ENCODE measurements around the gene ZNF552. TPM values are rescaled to one million over a fixed set of nuclear protein-coding genes. Genes with fewer than 3 reads are reported as not detected.

Gene ZNF552
- total and polyA plus RNA-seq, 2 of the 13 experiments (the other 11 are each of a cell fraction or from before 2014, with no cell fraction given) = 8.1 to 16.6 TPM

DNA sequence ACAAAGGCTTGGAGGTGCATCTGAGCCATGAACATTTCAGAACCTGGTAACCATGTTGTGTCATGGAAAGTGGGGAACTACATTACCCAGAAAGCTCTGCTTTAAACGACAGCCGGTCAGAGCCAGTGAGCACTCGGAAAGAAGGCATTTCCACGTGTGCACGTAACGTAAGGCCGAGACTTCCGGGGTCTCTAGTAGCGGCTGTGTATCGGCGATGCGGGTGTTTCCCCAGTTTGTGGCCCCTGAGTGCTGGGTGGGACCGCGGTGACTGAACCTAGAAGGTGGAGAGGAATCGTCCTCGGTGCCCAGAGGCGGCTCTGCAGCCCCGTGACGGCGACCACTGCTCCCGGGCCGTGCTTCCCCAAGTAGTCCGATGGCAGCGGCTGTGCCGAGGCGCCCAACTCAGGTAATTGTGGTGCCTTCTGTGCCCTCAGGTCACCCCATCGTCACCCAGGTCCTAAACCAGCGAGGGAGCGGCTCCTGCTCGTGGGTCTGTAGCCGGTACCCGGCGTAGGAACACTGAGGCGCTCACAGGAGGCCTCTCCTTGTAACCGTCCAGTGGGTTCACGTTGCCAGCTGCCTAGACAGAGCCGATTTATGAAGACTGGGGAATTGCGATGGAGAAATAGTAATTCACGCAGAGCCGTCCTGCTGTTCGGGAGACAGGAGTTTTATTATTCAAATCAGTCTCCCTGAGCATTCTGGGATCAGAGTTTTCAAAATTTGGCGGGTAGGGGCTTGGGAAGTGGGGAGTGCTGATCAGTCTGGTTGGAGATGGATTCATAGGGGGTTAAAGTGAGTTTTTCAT is 35.2 kb upstream of the ZNF552 start, which contains the start of gene ZNF587 (continued):
- TF ChIP-seq ELF4 (CRISPR knock-in tag; IDR thresholded peaks at IDR 0.05; ENCODE audit: borderline replicate concordance) (peak; percentile 47; the same call in 1 of the 2 replicates), POLR2A (IDR thresholded peaks at IDR 0.05; ENCODE audit: insufficient read depth in 1 of 2, low read depth in 2 of 2, low read length in 2 of 2) (peak; percentile 66 to 73), FOXK1 (CRISPR knock-in tag; IDR thresholded peaks at IDR 0.05; ENCODE audit: borderline replicate concordance, low read depth) (peak; percentile 38; the same call in 1 of the 2 replicates), KMT2B (CRISPR knock-in tag; IDR thresholded peaks at IDR 0.05) (peak; percentile 73; the same call in 1 of the 2 replicates), IRF2 (CRISPR knock-in tag; IDR thresholded peaks at IDR 0.05) (peak; percentile 60; the same call in 1 of the 2 replicates), ZNF788 (CRISPR knock-in tag; IDR thresholded peaks at IDR 0.05; ENCODE audit: borderline replicate concordance) (peak; percentile 60; the same call in 1 of the 2 replicates), FOXA3 (CRISPR knock-in tag; IDR thresholded peaks at IDR 0.05) (0 out of 2 replicates have a peak, but pooled peaks have one; percentile 10), POLR2AphosphoS5 (IDR thresholded peaks at IDR 0.05; ENCODE audit: low read depth, low read length) (peak; percentile 52; the same call in 1 of the 2 replicates), POLR2AphosphoS2 (IDR thresholded peaks at IDR 0.05; ENCODE audit: low read depth, low read length) (0 out of 2 replicates have a peak, but pooled peaks have one; percentile 46), YEATS2 (CRISPR knock-in tag; IDR thresholded peaks at IDR 0.05; ENCODE audit: borderline replicate concordance) (peak; percentile 70), ZFP90 (CRISPR knock-in tag; IDR thresholded peaks at IDR 0.05; ENCODE audit: borderline replicate concordance) (peak; percentile 50; the same call in 1 of the 2 replicates), HDAC1 (CRISPR knock-in tag; IDR thresholded peaks at IDR 0.05) (peak; percentile 40; the same call in 1 of the 2 replicates)
- TF ChIP-seq, protein P1, sequence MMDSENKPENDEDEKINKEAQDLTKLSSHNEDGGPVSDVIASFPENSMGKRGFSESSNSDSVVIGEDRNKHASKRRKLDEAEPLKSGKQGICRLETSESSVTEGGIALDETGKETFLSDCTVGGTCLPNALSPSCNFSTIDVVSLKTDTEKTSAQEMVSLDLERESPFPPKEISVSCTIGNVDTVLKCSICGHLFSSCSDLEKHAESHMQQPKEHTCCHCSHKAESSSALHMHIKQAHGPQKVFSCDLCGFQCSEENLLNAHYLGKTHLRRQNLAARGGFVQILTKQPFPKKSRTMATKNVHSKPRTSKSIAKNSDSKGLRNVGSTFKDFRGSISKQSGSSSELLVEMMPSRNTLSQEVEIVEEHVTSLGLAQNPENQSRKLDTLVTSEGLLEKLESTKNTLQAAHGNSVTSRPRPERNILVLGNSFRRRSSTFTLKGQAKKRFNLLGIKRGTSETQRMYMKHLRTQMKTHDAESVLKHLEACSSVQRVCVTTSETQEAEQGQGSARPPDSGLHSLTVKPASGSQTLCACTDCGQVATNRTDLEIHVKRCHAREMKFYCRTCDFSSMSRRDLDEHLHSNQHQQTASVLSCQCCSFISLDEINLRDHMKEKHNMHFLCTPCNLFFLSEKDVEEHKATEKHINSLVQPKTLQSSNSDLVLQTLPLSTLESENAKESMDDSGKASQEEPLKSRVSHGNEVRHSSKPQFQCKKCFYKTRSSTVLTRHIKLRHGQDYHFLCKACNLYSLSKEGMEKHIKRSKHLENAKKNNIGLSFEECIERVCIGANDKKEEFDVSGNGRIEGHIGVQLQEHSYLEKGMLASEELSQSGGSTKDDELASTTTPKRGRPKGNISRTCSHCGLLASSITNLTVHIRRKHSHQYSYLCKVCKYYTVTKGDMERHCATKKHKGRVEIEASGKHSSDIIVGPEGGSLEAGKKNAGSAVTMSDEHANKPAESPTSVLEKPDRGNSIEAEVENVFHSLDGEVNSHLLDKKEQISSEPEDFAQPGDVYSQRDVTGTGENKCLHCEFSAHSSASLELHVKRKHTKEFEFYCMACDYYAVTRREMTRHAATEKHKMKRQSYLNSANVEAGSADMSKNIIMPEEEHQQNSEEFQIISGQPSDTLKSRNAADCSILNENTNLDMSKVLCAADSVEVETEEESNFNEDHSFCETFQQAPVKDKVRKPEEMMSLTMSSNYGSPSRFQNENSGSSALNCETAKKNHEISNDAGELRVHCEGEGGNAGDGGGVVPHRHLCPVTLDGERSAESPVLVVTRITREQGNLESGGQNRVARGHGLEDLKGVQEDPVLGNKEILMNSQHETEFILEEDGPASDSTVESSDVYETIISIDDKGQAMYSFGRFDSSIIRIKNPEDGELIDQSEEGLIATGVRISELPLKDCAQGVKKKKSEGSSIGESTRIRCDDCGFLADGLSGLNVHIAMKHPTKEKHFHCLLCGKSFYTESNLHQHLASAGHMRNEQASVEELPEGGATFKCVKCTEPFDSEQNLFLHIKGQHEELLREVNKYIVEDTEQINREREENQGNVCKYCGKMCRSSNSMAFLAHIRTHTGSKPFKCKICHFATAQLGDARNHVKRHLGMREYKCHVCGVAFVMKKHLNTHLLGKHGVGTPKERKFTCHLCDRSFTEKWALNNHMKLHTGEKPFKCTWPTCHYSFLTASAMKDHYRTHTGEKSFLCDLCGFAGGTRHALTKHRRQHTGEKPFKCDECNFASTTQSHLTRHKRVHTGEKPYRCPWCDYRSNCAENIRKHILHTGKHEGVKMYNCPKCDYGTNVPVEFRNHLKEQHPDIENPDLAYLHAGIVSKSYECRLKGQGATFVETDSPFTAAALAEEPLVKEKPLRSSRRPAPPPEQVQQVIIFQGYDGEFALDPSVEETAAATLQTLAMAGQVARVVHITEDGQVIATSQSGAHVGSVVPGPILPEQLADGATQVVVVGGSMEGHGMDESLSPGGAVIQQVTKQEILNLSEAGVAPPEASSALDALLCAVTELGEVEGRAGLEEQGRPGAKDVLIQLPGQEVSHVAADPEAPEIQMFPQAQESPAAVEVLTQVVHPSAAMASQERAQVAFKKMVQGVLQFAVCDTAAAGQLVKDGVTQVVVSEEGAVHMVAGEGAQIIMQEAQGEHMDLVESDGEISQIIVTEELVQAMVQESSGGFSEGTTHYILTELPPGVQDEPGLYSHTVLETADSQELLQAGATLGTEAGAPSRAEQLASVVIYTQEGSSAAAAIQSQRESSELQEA (CRISPR knock-in tag; IDR thresholded peaks at IDR 0.05; ENCODE audit: not compliant biosample characterization) = peak; percentile 71
- TF ChIP-seq, protein P2, sequence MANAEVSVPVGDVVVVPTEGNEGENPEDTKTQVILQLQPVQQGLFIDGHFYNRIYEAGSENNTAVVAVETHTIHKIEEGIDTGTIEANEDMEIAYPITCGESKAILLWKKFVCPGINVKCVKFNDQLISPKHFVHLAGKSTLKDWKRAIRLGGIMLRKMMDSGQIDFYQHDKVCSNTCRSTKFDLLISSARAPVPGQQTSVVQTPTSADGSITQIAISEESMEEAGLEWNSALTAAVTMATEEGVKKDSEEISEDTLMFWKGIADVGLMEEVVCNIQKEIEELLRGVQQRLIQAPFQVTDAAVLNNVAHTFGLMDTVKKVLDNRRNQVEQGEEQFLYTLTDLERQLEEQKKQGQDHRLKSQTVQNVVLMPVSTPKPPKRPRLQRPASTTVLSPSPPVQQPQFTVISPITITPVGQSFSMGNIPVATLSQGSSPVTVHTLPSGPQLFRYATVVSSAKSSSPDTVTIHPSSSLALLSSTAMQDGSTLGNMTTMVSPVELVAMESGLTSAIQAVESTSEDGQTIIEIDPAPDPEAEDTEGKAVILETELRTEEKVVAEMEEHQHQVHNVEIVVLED (CRISPR knock-in tag; IDR thresholded peaks at IDR 0.05; ENCODE audit: borderline replicate concordance) = peak; percentile 99
- TF ChIP-seq, protein P3, sequence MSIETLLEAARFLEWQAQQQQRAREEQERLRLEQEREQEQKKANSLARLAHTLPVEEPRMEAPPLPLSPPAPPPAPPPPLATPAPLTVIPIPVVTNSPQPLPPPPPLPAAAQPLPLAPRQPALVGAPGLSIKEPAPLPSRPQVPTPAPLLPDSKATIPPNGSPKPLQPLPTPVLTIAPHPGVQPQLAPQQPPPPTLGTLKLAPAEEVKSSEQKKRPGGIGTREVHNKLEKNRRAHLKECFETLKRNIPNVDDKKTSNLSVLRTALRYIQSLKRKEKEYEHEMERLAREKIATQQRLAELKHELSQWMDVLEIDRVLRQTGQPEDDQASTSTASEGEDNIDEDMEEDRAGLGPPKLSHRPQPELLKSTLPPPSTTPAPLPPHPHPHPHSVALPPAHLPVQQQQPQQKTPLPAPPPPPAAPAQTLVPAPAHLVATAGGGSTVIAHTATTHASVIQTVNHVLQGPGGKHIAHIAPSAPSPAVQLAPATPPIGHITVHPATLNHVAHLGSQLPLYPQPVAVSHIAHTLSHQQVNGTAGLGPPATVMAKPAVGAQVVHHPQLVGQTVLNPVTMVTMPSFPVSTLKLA (IDR thresholded peaks at IDR 0.05) = peak; percentile 57
